Kasumi-1 (cell line): Measurements from ENCODE around the gene TRMO.
"Not testable (repeated sequence)": the region's sequence is repeated elsewhere in the genome, so short reads cannot be mapped to it uniquely, and the experiment has no call there.

ENCODE experiments used
- DNase-seq, 2 experiments: peaks; one replicate each; lab custom pipeline; 2025; lab: John Stamatoyannopoulos, UW

TRMO gene

DNA sequence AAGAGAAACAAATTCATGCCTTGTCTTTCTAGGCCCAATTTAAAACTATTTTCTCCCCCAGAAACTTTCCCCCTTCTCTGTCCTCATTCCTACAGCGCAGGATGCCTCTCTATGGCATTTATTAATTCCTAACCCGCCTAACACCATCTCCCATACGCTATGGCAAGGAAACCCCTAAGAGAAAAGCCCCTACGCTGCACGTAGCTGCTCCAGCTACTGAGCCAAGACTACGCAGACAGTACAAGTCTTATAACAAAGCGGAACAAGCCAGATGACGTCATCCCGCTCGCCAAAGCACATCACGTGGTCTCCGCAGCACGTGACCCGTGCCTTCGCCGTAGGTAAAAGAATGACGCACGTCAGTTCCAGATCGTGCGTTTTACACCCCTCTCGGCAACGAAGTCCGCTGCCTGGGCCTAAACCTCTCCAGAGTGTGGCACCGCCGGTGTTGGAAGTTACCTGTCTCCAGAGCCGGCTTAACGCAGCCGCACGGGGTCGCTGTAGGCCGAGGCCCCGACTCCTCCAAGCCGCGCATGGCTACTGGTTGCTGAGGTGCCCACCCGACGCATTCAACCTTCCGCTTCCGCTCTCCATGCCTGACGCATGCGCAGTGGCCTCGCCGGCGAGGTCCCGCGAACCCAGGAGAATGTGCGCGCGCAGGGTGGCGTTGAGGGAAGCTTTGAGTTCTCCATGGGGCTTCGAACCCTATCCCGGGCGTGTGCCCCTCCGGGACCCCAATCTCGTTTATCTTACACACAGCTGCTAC, at the start of gene TRMO:
TRMO (minus strand) TSS at position 542 of the 766 bp plus-strand sequence; CDS start at position 535, 7 bp downstream.
- peak; percentile 93 for DNase-seq

DNA sequence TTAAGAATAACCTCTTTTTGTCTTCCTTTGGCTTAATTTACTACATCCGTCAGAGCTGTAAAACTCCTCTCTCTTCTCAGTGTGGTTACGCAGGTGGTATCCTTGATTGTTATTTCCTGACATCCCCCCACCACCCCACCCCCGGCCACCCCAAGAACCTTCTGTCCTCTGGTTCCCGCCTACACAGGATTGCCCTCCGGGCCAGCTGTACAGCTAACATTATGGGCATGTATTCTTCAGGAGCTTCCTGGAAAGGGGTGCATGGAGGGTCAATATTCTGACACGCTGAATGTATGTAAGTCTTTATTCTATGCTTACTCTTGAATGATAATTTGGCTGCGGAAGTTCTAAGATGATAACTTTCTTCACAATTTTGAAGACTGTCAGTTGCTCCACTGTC, 47.9 kb upstream of the TRMO start:
- DNase-seq, result no peak

DNA sequence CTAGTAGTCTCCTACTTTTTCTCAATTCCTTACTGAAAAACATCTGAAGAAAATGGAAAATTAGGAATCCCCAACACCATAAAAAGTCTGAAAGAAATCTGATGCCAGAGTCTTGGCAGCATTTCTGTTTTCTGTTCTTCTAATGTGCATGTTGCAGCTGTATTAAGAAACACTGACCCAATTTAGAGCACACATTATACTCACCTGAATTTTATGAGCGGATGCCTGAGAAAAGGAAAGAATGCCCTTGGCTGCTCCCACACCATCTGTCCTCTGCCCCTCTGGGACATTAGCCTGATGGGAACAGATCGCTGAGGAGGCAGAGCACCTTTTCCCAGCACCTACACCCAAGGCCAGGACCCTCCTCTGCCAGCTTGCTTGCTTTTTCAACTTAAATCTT, 46.7 kb upstream of the TRMO start:
- no peak for DNase-seq

- DNase-seq, result no peak
These were observed 44.2 kb upstream of the TRMO start for GRCh38 chr9:97966493-97966892.

GRCh38 chr9:97964901-97965300, 42.6 kb upstream of the TRMO start:
- DNase-seq, result no peak

DNA sequence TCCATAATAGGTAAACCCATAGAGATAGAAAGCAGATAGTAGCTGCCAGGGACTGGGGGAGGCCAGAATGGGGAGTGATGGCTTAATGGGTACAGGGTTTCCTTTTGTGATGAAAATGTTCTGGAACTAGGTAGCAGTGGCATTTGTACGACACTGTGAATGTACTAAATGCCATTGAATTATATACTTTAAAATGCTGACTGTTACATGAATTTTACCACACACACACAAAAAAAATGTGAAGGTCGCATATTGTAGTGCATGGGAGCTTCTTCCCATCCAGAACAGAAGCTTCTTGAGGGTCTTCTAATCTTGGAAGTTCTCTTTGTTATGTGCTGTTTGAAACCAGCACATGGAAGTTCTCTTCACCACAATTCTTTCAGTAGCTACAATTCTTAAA, 40.9 kb upstream of the TRMO start:
- DNase-seq, result no peak

DNA sequence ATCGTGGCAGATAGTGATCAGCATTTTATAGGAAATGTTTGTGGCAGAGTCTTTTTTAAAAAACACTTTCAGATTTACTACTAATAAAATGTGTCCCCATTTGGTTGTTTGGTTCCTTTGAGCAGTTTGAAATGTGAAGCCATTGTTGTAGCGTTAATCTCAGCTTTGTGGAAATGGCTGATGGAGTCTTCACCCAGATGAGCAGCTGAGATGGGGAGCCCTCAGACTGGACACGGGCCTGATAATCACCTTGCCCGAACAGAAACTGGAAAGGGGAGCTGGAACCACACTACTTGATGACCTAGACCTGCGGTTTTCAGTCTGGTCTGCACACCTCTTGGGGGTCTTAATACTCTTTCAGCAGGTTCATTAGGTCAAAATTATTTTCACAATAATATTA, 40.3 kb upstream of the TRMO start:
- DNase-seq, result no peak

DNA sequence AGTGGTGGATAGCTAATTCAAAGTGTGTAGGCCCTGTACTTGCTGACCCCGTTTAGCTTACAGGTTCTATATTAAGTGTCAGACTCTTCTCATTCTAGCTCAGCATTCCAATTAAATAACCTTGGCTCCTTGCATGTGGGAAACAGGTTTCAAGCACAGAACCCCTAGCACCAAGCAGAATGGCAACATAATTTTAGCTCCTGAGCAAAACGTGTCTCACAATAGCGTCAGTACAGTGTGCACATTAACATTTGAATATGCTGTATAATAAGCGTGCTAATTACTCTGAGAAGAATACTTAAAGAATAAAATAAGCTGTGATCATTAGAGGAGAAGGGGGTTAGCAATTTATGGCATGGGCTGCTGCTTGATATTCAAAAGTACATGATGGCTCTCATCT, 39.8 kb upstream of the TRMO start:
- no peak for DNase-seq

GRCh38 chr9:97961361-97961760, 39.1 kb upstream of the TRMO start:
- DNase-seq, result no peak

- DNase-seq, result not testable (repeated sequence)
These were observed 38.5 kb upstream of the TRMO start for GRCh38 chr9:97960678-97961328.

- DNase-seq, result no peak
These were observed 37.3 kb upstream of the TRMO start for GRCh38 chr9:97959585-97959984.

- DNase-seq, result no peak
These were observed 36.7 kb upstream of the TRMO start for GRCh38 chr9:97958812-97959511.

DNA sequence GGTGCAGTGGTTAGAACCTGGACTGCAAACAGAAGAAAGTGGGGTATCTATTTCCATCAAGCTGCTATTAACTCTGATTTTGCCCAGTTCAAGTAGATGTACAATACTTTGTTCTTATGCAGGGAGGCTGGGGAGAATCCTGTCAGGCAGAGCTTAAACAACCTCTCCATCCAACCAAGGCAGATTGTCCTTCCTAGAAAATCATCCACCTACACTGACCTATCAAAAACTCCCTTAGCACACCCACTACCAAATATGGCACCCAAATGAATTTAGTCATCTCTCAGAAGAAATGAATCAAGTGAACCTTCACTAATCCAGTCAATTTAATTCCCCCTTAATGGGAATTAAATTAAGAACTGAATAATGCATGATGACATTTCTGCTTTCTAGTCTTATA, 34.0 kb upstream of the TRMO start:
- no peak for DNase-seq

DNA sequence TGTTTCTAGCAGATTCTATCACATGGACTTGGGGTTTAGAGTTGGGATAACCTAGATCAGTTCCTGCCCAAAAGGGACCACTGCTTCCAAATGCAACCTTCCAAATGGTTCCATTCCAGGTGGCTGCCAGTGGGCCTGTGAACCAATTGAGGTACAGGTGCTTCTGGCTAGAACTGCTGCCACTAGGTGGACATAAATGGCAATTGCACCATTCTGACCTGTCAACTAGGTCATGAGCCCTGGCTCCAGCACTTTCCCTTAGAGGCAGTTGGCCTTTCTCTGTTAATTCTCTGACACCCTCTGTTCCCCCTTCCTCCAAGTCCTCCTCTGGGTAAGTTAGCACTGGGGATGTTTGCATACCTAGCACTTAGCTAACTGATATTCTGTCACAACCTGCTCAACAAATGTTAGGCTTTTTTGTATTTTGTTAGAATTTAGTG, 32.3 kb upstream of the TRMO start:
- DNase-seq, result peak; percentile 21 to 35

- DNase-seq, result not testable (repeated sequence)
These were observed 28.6 kb upstream of the TRMO start for GRCh38 chr9:97950873-97951272.

DNA sequence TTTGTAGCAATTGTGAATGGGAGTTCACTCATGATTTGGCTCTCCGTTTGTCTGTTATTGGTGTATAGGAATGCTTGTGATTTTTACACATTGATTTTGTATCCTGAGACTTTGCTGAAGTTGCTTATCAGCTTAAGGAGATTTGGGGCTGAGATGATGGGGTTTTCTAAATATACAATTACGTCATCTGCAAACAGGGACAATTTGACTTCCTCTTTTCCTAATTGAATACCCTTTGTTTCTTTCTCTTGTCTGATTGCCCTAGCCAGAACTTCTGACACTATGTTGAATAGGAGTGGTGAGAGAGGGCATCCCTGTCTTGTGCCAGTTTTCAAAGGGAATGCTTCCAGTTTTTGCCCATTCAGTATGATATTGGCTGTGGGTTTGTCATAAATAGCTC, 24.8 kb upstream of the TRMO start:
- DNase-seq, result not testable (repeated sequence)

DNA sequence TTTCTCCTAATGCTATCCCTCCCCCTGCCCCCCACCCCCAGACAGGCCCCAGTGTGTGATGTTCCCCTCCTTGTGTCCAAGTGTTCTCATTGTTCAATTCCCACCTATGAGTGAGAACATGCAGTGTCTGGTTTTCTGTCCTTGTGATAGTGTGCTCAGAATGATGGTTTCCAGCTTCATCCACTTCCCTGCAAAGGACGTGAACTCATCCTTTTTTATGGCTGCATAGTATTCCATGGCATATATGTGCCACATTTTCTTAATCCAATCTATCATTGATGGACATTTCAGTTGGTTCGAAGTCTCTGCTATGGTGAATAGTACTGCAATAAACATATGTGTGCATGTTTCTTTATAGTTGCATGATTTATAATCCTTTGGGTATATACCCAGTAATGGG, 23.2 kb upstream of the TRMO start:
- DNase-seq, result not testable (repeated sequence)

DNA sequence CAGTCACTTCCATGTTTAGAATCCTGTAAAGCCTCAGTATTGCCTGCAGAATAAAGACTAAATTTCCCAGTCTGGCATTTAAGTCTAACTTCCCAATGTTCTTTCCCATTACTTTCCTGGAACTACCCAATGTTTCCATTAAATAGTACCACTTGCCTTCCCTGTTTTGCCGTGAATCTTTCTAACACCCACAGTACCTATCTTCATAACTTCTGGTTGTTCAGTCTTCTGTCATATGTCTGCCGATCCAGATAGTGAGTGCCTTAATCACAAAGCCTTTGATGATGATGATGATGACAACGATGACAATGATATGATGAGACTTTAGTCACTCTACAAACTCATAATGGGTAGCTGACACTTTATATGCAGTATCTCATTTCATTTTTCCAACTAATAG, 22.3 kb upstream of the TRMO start:
- DNase-seq, result no peak

DNA sequence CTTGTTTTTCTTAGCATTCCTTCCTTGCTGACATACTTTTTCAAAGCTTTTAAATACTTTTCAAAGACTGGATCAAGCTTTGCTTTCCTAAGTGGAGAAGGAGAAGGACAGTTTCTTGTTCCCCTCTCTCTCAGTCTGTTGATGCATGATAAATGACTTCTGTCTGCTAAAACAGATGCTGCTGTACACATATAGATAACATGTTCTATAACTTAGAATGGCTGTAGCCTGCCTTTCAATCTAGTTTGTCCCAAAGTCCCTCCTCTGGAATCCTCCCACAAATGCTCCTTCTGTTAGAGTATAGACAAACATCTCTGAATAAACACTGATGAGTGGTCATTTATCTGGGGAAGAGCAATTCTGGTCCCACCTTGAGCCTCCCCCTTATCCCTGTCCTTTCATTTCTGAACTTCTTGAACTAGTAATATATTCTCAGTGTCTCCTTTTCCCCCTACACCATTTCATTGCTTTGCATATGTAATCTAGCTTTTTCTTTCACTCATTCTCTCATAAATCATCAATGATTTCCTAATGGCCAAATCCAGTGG, 21.1 kb upstream of the TRMO start:
- no peak for DNase-seq

DNA sequence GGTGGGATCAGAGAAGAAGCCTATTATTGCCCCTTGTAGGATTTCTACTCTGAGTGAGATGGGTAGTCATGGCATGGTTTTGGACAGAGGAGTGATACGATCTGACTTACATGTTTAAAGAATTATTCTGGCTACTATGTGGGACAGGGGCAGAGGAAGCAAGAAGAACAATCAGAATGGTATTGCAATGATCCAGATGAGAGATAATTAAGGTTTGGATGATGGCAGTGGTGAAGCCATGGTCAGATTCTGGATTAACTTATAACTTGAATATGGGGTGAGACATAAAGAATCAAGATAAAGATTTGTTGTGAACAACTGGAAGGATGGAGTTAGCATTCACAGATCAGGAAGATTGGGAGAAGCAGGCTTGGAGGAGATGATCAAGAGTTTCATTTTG, 19.0 kb upstream of the TRMO start:
- DNase-seq, result no peak

GRCh38 chr9:97940741-97941140, 18.4 kb upstream of the TRMO start:
- no peak for DNase-seq

- no peak for DNase-seq
These were observed 17.9 kb upstream of the TRMO start for GRCh38 chr9:97940233-97940632.
